ENCODE results near the gene TNIK. TPM values are rescaled to one million over a fixed set of nuclear protein-coding genes. Genes with fewer than 3 reads are reported as not detected.
A peak's percentile ranks its signal among the peaks of the same experiment; 100 is the strongest.

Gene TNIK
- total and polyA plus RNA-seq, 2 of the 4 experiments (the other 2 are of a cell fraction): 3.4 to 6.3 TPM

DNA sequence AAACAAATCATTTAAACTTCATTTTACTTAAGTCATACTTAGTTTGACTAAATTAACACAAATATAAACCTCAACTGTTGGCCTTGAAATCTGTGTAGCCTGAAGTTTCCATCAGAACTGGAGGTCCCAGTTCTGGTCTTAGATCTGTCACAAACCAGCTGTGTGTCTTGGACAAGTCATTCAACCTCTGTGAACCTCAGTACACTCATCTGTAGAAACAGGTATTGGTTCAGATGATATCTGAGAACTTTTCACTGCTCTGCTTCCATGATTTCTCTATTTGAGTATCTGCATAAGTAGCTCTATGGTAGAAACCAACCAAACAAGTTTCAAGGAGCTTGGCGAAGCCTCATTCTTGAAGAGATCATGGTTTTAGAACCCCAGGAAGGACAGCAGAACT, 373.3 kb downstream of the TNIK start (continued):
- TF ChIP-seq ELK1 (IDR thresholded peaks at IDR 0.05; ENCODE audit: borderline replicate concordance, low read depth, low read length) (no peak), CEBPB (IDR thresholded peaks at IDR 0.05; ENCODE audit: low read depth, low read length) (no peak), RFX5 (IDR thresholded peaks at IDR 0.05; ENCODE audit: low read depth, low read length) (no peak), NFE2L2 (IDR thresholded peaks at IDR 0.05; ENCODE audit: low read depth, low read length) (no peak)

GRCh38 chr3:171077261-171077660, 382.9 kb downstream of the TNIK start:
- ChIA-PET POLR2A (ENCODE audit: unreplicated experiment) (no interaction called here), CTCF (interaction anchor here (0.6 kb wide), 1 partner anchor 133 kb away, joined by 6 read pairs; no protein-coding TSS in a partner anchor)
- no peak overlapping the region for H3K4me3 ChIP-seq (ENCODE audit: insufficient read depth, low read depth, low read length)
- H3K27ac ChIP-seq (ENCODE audit: insufficient read depth, low read length): no peak overlapping the region
- no peak overlapping the region for H4K5ac ChIP-seq (ENCODE audit: low read depth, low read length)
- in situ Hi-C loops (cut with MboI; ENCODE audit: low sequenced_read_pairs) (no loop called here), intact Hi-C loops (cut with micrococcal nuclease) (no loop called here), dilution Hi-C loops (cut with HindIII; ENCODE audit: low sequenced_read_pairs, unreplicated experiment) (no loop called here)
- no peak overlapping the region for H2AFZ ChIP-seq (replicated peaks; ENCODE audit: low read length, poor library complexity)
- no peak overlapping the region for H3K18ac ChIP-seq (ENCODE audit: low read depth, low read length)
- no peak overlapping the region for H3K56ac ChIP-seq (ENCODE audit: extremely low read depth, insufficient read depth, low read length)
- no peak for ATAC-seq (ENCODE audit: low read depth)
- H3K79me1 ChIP-seq (ENCODE audit: low read depth in 1 of 2, low read length in 2 of 2): no peaks in the 10 kb centered on the region
- no peak overlapping the region for H3K23ac ChIP-seq (ENCODE audit: low read depth, low read length)
- H2BK5ac ChIP-seq (ENCODE audit: low read depth, low read length, poor library complexity, severe bottlenecking): no peak overlapping the region
- no peak overlapping the region for H2AK9ac ChIP-seq (replicated peaks; ENCODE audit: low read depth, low read length, poor library complexity)
- no peak for DNase-seq
- H3K14ac ChIP-seq (replicated peaks; ENCODE audit: low read depth, low read length): no peak overlapping the region
- H4K8ac ChIP-seq (ENCODE audit: low read depth in 2 of 2, low read length in 2 of 2): no peak overlapping the region
- H2AK5ac ChIP-seq (ENCODE audit: low read depth, low read length): 0 out of 2 replicates have a peak overlapping the region, but pooled peaks have one; percentile 5
- H3K27me3 ChIP-seq (ENCODE audit: control insufficient read depth, insufficient read depth, low read length): no peaks in the 10 kb centered on the region
- no peak overlapping the region for H3K9ac ChIP-seq (ENCODE audit: low read depth, low read length)
- H3K9me3 ChIP-seq (ENCODE audit: control insufficient read depth, insufficient read depth, low read length): no peaks in the 10 kb centered on the region
- no TSS peak for BruUV-seq (replicated peaks)
- H3K4ac ChIP-seq (ENCODE audit: low read depth, low read length): no peak overlapping the region
- no peaks in the 10 kb centered on the region for H3K9me1 ChIP-seq (ENCODE audit: insufficient read depth, low read length)
- H3K36me3 ChIP-seq (ENCODE audit: control insufficient read depth, insufficient read depth, low read length): peaks cover 11% of the 10 kb centered on the region; the same call in 1 of the 2 replicates
- H2BK20ac ChIP-seq (ENCODE audit: low read depth, low read length): no peak overlapping the region
- H2BK15ac ChIP-seq (ENCODE audit: low read depth, low read length): no peak overlapping the region
- H2BK120ac ChIP-seq (ENCODE audit: low read depth, low read length): no peak overlapping the region
- H4K20me1 ChIP-seq (ENCODE audit: insufficient read depth, low read length): no peaks in the 10 kb centered on the region
- no CpG with 5 or more reads among the region's 2 CpGs for WGBS, 2 experiments (ENCODE audit: extremely low coverage in 2 of 2, insufficient read length in 1 of 2)
- H3K4me1 ChIP-seq (ENCODE audit: control insufficient read depth, insufficient read depth, low read length): no peaks in the 10 kb centered on the region
- H3K4me2 ChIP-seq (ENCODE audit: low read depth, low read length): no peak overlapping the region
- no peak overlapping the region for H4K91ac ChIP-seq (ENCODE audit: insufficient read depth, low read depth, low read length)
- TF ChIP-seq POLR2A (IDR thresholded peaks at IDR 0.05; ENCODE audit: low read depth, low read length) (no peak), ELK1 (IDR thresholded peaks at IDR 0.05; ENCODE audit: borderline replicate concordance, low read depth, low read length) (no peak), USF2 (IDR thresholded peaks at IDR 0.05; ENCODE audit: low read depth, low read length) (no peak), CTCF (conservative IDR thresholded peaks at IDR 0.05; ENCODE audit: low read depth, low read length) (no peak)

Measured in IMR-90 (cell line).